H9 (cell line): ENCODE data around the gene MMP19. TPM values are rescaled to one million over a fixed set of nuclear protein-coding genes. Genes with fewer than 3 reads are reported as not detected.

Experiments used
- DNase-seq: peaks from one replicate; pipeline ENCODE4 v3.0.0-alpha.2; 2017
- H2AFZ ChIP-seq: one replicate; pipeline ENCODE4 v1.6.1; 2013; ENCODE audit warnings: mild to moderate bottlenecking, low read length, control low read depth, moderate library complexity
- H2AK5ac ChIP-seq: 2 replicates; pipeline ENCODE4 v1.6.1; 2013; ENCODE audit warnings: low read length, control low read depth, mixed read lengths; ENCODE audit not compliant: insufficient read length
- H2BK120ac ChIP-seq: one replicate; pipeline ENCODE4 v1.6.1; 2013; ENCODE audit warnings: low read depth, mild to moderate bottlenecking, low read length, control low read depth, inconsistent platforms; ENCODE audit not compliant: poor library complexity, severe bottlenecking
- H2BK12ac ChIP-seq: 2 replicates; pipeline ENCODE4 v1.6.1; 2013; ENCODE audit warnings: low read length, control low read depth, mixed read lengths, low read depth; ENCODE audit not compliant: insufficient read length
- H2BK15ac ChIP-seq: 2 replicates; pipeline ENCODE4 v1.6.1; 2013; ENCODE audit warnings: low read depth, low read length, control low read depth
- H2BK20ac ChIP-seq: one replicate; pipeline ENCODE4 v1.6.1; 2013; ENCODE audit warnings: low read depth, mild to moderate bottlenecking, low read length, control low read depth, inconsistent platforms; ENCODE audit not compliant: poor library complexity, severe bottlenecking
- H2BK5ac ChIP-seq: 2 replicates; pipeline ENCODE4 v1.6.1; 2013; ENCODE audit warnings: low read length, control low read depth, mixed read lengths; ENCODE audit not compliant: insufficient read length
- H3K14ac ChIP-seq: 2 replicates; pipeline ENCODE4 v1.6.1; 2013; ENCODE audit warnings: low read length, control low read depth; ENCODE audit not compliant: insufficient read depth
- H3K18ac ChIP-seq: 2 replicates; pipeline ENCODE4 v1.6.1; 2013; ENCODE audit warnings: low read depth, mild to moderate bottlenecking, mixed read lengths, low read length, control low read depth; ENCODE audit not compliant: insufficient read length
- H3K23ac ChIP-seq: 2 replicates; pipeline ENCODE4 v1.6.1; 2013; ENCODE audit warnings: low read length, control low read depth, mixed read lengths, low read depth; ENCODE audit not compliant: insufficient read length
- H3K23me2 ChIP-seq: 2 replicates; pipeline ENCODE4 v1.6.1; 2013; ENCODE audit warnings: low read depth, mild to moderate bottlenecking, mixed read lengths, low read length, control low read depth; ENCODE audit not compliant: insufficient read length, poor library complexity, severe bottlenecking
- H3K27ac ChIP-seq: 2 replicates; pipeline ENCODE4 v1.5.1; 2013; ENCODE audit warnings: low read length, control low read depth, mixed read lengths, low read depth; ENCODE audit not compliant: insufficient read length
- H3K27me3 ChIP-seq: 2 replicates; pipeline ENCODE4 v1.6.1; 2013; ENCODE audit warnings: low read length, control low read depth, inconsistent platforms; ENCODE audit not compliant: insufficient read depth
- H3K4ac ChIP-seq: 2 replicates; pipeline ENCODE4 v1.6.1; 2013; ENCODE audit warnings: low read depth, mild to moderate bottlenecking, control low read depth, inconsistent platforms, low read length, moderate library complexity
- H3K4me1 ChIP-seq: 2 replicates; pipeline ENCODE4 v1.6.1; 2013; ENCODE audit warnings: low read length, control low read depth, inconsistent platforms; ENCODE audit not compliant: insufficient read depth
- H3K4me2 ChIP-seq: 2 replicates; pipeline ENCODE4 v1.6.1; 2013; ENCODE audit warnings: low read length, control low read depth, mixed read lengths; ENCODE audit not compliant: insufficient read length, insufficient read depth
- H3K56ac ChIP-seq: 2 replicates; pipeline ENCODE4 v1.6.1; 2013; ENCODE audit warnings: low read depth, mild to moderate bottlenecking, mixed read lengths, low read length, control low read depth; ENCODE audit not compliant: insufficient read length
- H3K79me1 ChIP-seq: 2 replicates; pipeline ENCODE4 v1.6.1; 2013; ENCODE audit warnings: low read depth, mild to moderate bottlenecking, moderate library complexity, low read length, control low read depth, inconsistent platforms; ENCODE audit not compliant: insufficient read depth, poor library complexity, severe bottlenecking
- H3K79me2 ChIP-seq: 2 replicates; pipeline ENCODE4 v1.6.1; 2013; ENCODE audit warnings: low read length, control low read depth, inconsistent platforms; ENCODE audit not compliant: insufficient read depth
- H3K9ac ChIP-seq: 2 replicates; pipeline ENCODE4 v1.6.1; 2013; ENCODE audit warnings: low read length, control low read depth, mixed read lengths; ENCODE audit not compliant: insufficient read length; ENCODE audit errors: extremely low read depth
- H3K9me3 ChIP-seq: one replicate; pipeline ENCODE4 v1.6.1; 2013; ENCODE audit warnings: low read depth, low read length, inconsistent platforms; ENCODE audit not compliant: control insufficient read depth
- H3T11ph ChIP-seq: one replicate; pipeline ENCODE4 v1.6.1; 2013; ENCODE audit warnings: mild to moderate bottlenecking, low read length, control low read depth, inconsistent platforms
- H4K20me1 ChIP-seq: one replicate; pipeline ENCODE4 v1.6.1; 2013; ENCODE audit not compliant: control insufficient read depth, insufficient read length, insufficient read depth
- H4K5ac ChIP-seq: 2 replicates; pipeline ENCODE4 v1.6.1; 2013; ENCODE audit warnings: low read depth, mild to moderate bottlenecking, mixed read lengths, low read length, control low read depth; ENCODE audit not compliant: insufficient read length
- H4K8ac ChIP-seq: replicated peaks from 2 replicates; pipeline ENCODE4 v1.6.1; 2013; ENCODE audit warnings: low read length, control low read depth, mixed read lengths, low read depth; ENCODE audit not compliant: insufficient read length
- H4K91ac ChIP-seq: 2 replicates; pipeline ENCODE4 v1.6.1; 2013; ENCODE audit warnings: low read depth, mild to moderate bottlenecking, moderate library complexity, mixed read lengths, low read length, control low read depth; ENCODE audit not compliant: insufficient read length
- H3K27ac Mint-ChIP-seq, 3 experiments: 2 replicates in 2 of 3; 3 replicates in 1 of 3; pipeline ENCODE4 v1.8.0; 2020 to 2021; ENCODE audit warnings: mixed read lengths in 3 of 3, mild to moderate bottlenecking in 1 of 3, moderate library complexity in 1 of 3
- H3K27me3 Mint-ChIP-seq: 2 replicates; pipeline ENCODE4 v1.8.0; 2021; ENCODE audit warnings: low read depth, mild to moderate bottlenecking, moderate library complexity, mixed read lengths
- H3K36me3 Mint-ChIP-seq, 3 experiments: 2 replicates in 2 of 3; 3 replicates in 1 of 3; pipeline ENCODE4 v1.8.0; 2020 to 2021; ENCODE audit warnings: low read depth in 3 of 3, mixed read lengths in 3 of 3; ENCODE audit not compliant: insufficient read depth in 1 of 3
- H3K4me1 Mint-ChIP-seq, 2 experiments: 2 replicates each; pipeline ENCODE4 v1.8.0; 2020; ENCODE audit warnings: mixed read lengths in 2 of 2
- H3K4me3 Mint-ChIP-seq, 2 experiments: 2 replicates in 1 of 2; 3 replicates in 1 of 2; pipeline ENCODE4 v1.8.0; 2020 to 2021; ENCODE audit warnings: mild to moderate bottlenecking in 2 of 2, mixed read lengths in 2 of 2, moderate library complexity in 1 of 2
- H3K9me3 Mint-ChIP-seq, 2 experiments: 2 replicates in 1 of 2; 3 replicates in 1 of 2; pipeline ENCODE4 v1.8.0; 2020; ENCODE audit warnings: mild to moderate bottlenecking in 2 of 2, mixed read lengths in 2 of 2, moderate library complexity in 1 of 2
- CTCF ChIP-seq: fragments of 200-600 bp; sonication (generic); conservative IDR thresholded peaks from 3 replicates; pipeline ENCODE4 v1.8.0; 2021; ENCODE audit warnings: antibody characterized with exemption, mild to moderate bottlenecking
- WGBS: extraction: QIAGEN DNeasy Blood & Tissue Kit; methylation state at CpG from one replicate; pipeline ENCODE4 v1.1.7; 2013; ENCODE audit warnings: missing lambda C conversion rate, low lambda C conversion rate, mixed read lengths; ENCODE audit not compliant: insufficient read length; ENCODE audit errors: extremely low coverage; 5-methylcytosine and 5-hydroxymethylcytosine counted together
- total RNA-seq: library from RNA; stranded (reverse); gene quantifications from 2 replicates; pipeline ENCODE4 v1.2.1, GENCODE V29; 2021

The MMP19 gene
- total RNA-seq, 1 experiment from 2014 or later, result 1.7 TPM

- H3K4me1 ChIP-seq, result no peaks in the 10 kb centered on the region
- H3K23ac ChIP-seq, result no peak overlapping the region
- no peak overlapping the region for H3K27ac ChIP-seq
- TF ChIP-seq CTCF, result no peak
- H3K27ac Mint-ChIP-seq, result no peak overlapping the region
- no peaks in the 10 kb centered on the region for H3K4me1 Mint-ChIP-seq
- no peak overlapping the region for H3T11ph ChIP-seq
- no peak overlapping the region for H3K9ac ChIP-seq
- H3K14ac ChIP-seq, result no peak overlapping the region
- no peak overlapping the region for H2BK15ac ChIP-seq
- H2BK20ac ChIP-seq, result no peak overlapping the region
- H3K23me2 ChIP-seq, result no peaks in the 10 kb centered on the region
- H2BK120ac ChIP-seq, result no peak overlapping the region
- H3K9me3 ChIP-seq, result no peaks in the 10 kb centered on the region
- no peak overlapping the region for H4K91ac ChIP-seq
- no CpG with 5 or more reads among the region's 4 CpGs for WGBS
- no peak overlapping the region for H2AFZ ChIP-seq
- H3K79me2 ChIP-seq, result no peaks in the 10 kb centered on the region
- no peak for DNase-seq
- no peak overlapping the region for H3K56ac ChIP-seq
- no peak overlapping the region for H2AK5ac ChIP-seq
- H2BK5ac ChIP-seq, result no peak overlapping the region
- H3K36me3 Mint-ChIP-seq, result peaks cover 41 to 88% (median 85%) of the 10 kb centered on the region in 3 experiments
- H3K9me3 Mint-ChIP-seq, result no peaks in the 10 kb centered on the region
- H3K4me2 ChIP-seq, result no peak overlapping the region
- no peak overlapping the region for H2BK12ac ChIP-seq
- no peak overlapping the region for H3K4ac ChIP-seq
- H4K20me1 ChIP-seq, result no peaks in the 10 kb centered on the region
- H3K27me3 Mint-ChIP-seq, result no peaks in the 10 kb centered on the region
- H3K4me3 Mint-ChIP-seq, result no peak overlapping the region
- no peak overlapping the region for H4K8ac ChIP-seq
- no peak overlapping the region for H4K5ac ChIP-seq
- no peaks in the 10 kb centered on the region for H3K79me1 ChIP-seq
- H3K27me3 ChIP-seq, result no peaks in the 10 kb centered on the region
- H3K18ac ChIP-seq, result no peak overlapping the region
Observed at GRCh38 chr12:55789893-55790292, 52.8 kb downstream of the MMP19 start.
